Hematopoietic multipotent progenitor cell treated with erythropoietin and hydrocortisone succinate and interleukin-3 and kit ligand, for 17 days (in vitro differentiated cells): ENCODE results near the gene RNF103.
"Not testable (repeated sequence)": the region's sequence is repeated elsewhere in the genome, so short reads cannot be mapped to it uniquely, and the experiment has no call there.

ENCODE experiments used
- DNase-seq: peaks from one replicate; pipeline ENCODE4 v3.0.0-alpha.2; 2015; ENCODE audit warnings: low spot score

RNF103 gene

GRCh38 chr2:86625096-86625495, 1.4 kb upstream of the RNF103 start:
- DNase-seq: no peak

DNA sequence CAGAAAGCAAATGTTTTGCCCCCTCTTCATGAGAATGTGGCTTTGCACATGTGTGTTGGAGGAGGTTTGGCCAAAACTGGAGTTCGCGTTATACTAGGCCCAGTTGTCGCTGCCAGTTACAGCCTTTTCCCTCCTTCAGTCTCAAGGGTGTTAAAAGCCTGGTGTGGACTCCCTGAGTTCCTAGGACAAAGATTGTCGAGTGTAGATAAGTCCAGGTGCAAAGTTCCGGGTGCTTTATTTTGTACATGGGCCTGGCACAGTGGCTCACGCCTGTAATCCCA, 542 bp upstream of the RNF103 start:
- no peak for DNase-seq

GRCh38 chr2:86623043-86623493, 597 bp downstream of the RNF103 start:
- peak; percentile 66 for DNase-seq

GRCh38 chr2:86622519-86623042, 1.1 kb downstream of the RNF103 start:
- DNase-seq: peak; percentile 68

DNA sequence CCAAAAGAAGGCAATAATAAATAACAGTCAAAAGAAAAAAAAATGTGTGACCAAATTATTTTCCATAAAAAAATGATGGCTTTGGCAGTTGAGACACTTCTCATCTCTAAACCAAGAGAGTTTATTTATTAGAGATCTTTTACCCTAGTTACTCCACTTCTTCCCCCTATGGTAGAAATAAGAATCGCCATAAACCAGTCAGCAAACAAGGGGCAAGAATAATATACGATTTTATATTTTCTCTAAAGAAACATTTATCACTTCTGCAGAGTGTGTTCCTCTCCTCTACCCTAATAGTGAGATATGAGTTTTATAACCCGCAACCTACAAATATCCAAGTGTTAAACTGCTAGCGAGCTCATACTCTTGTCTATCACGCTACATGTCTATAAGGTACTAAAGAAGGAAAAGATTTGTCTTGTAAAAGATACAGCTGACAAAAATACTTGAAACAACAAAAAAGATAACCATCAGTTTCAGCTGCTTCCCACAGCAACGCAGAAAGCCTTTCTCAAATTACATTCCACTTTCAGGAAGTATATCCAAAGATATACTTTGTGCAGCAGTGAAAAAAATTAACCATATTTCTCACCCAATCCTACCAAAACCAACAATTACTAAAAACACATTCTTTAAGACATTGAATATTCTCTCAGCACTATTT, 2.3 kb downstream of the RNF103 start:
- peak; percentile 60 for DNase-seq

- no peak for DNase-seq
These were observed 5.9 kb downstream of the RNF103 start for GRCh38 chr2:86617738-86618137.

GRCh38 chr2:86617153-86617552, 6.5 kb downstream of the RNF103 start:
- DNase-seq: no peak

- DNase-seq: no peak
These were observed 7.2 kb downstream of the RNF103 start for GRCh38 chr2:86616502-86616901.

- DNase-seq: no peak
These were observed 8.1 kb downstream of the RNF103 start for GRCh38 chr2:86615596-86615995.

DNA sequence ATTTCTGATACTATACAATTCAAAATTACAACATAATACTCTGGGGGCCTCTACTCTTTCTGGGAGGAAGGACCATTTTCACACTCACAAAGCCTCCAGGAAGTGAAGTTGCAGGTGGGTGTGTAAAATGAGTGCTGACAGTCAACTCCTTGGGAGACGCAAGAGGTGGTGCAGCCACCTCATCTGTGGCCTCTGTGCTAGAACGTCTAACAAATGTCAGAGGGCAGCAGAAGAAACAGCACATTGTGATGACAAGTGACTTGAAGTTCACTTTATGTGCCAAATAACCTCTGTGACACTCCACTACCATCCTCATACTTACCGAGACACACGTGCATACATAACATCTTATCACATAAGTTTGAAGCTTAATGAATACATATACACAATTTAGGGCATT, 10.2 kb downstream of the RNF103 start:
- no peak for DNase-seq

DNA sequence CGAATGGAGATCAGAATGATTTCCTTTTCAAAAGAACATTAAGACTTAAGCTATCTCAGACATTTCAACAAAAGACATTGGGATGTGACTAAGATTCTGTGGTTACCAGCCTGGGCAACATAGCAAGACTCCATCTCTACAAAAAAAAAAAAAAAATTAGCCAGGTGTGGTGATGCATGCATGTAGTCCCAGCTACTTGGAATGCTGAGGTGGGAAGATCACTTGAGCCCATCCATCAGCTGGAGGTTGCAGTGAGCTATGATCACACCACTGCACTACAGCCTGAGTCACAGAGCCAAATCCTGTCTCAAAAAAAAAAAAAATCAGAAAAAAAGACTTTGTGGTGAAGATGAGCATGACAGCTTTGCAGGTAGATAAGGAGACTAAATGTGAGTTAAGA, 12.8 kb downstream of the RNF103 start:
- DNase-seq: no peak

DNA sequence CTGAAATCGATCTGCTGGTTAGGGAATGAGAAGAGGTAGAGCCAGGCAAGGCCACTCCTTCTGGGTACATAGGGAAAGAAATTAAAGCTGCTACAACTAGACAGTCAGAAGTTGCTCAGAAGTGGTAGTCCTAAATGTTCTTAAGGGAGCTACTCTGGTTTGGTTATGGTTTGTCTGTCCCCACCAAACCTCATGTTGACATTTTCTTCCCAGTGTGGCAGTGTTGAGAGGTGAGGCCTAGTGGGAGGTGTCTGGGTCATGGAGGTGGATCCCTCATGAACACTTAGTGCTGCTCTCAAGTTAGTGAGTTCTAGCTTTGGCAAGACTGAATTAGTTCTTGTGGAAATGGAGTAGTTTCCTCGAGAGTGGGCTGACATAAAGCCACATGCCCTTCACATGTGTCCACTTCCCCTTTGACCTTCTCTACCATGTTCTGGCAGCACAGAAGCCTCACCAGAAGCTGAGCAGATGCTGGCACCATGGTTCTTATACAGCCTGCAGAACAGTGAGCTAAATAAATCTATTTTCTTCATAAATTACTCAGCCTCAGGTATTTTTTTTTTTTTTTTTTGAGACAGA, 14.7 kb downstream of the RNF103 start:
- no peak for DNase-seq

GRCh38 chr2:86603905-86604304, 19.8 kb downstream of the RNF103 start:
- DNase-seq: no peak

DNA sequence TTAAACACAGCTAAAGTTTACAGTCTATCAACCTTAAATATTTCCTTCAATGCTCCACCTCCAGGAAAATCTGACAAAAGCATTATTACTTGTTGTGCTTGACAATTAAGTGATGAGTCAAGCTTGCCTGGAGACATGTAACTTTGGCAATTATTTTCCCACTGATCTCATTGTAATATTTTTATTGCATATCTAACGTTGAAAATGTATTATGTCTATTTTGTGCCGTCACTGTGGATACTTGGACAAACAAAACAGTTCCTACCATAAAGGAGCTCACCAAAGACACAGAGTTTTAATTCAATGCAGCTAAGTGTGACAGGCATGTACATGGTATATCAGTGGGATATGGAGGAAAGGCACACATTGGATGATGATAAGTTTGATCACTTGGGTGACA, 24.7 kb downstream of the RNF103 start:
- no peak for DNase-seq

GRCh38 chr2:86596118-86596517, 27.5 kb downstream of the RNF103 start:
- no peak for DNase-seq

GRCh38 chr2:86593266-86593665, 30.4 kb downstream of the RNF103 start:
- no peak for DNase-seq

GRCh38 chr2:86592547-86593230, 31.0 kb downstream of the RNF103 start:
- DNase-seq: no peak

- DNase-seq: not testable (repeated sequence)
These were observed 34.0 kb downstream of the RNF103 start for GRCh38 chr2:86589701-86590100.

DNA sequence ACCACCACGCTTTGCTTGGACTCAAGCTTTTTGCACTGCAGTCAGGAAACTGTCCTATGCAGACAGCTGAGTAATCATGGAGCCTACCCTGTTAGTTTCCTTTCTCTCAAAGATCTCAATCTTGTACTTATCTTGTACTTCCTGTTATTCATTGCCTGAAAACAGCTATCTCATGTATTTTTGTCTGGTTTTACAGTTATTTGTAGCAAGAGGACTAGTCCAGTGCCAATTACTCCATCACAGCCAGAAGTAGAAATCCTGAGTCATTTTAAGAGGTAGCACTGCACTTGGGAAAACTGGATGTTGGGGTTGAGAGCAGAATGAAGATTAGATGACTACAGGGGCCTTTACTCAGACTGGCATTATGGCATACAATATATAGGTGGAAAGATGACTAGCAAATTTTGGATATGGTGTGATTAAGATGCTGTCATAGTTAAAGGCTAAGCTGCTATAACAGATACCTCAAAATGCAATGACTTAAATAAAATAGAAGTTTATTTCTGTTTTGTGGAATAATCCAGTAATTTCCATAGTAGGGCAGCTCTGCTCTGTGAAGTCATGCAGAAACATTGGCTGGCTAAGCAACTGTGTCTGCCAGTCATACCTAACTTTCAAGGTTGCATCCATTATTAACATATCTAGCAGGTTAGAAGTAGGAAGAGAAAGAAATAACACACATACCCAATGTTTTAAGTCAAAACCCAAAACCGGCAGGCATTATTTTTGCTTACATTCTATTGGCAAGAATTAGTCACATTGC, 39.3 kb downstream of the RNF103 start:
- no peak for DNase-seq

DNA sequence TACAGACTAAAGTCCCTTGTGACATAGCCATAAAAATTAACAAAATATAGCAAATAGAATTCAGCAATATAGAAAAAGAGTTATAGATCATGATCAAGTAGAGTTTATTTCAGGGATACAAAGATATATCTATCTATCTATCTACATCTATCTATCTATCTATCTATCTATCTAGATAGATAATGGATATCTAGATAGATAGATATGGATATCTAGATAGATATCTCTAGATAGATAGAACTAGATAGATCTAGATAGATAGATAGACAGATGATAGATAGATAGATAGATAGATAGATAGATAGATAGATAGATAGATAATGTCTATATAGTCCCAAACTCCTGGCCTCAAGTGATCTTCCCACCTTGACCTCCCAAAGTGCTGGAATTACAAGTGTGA, 43.1 kb downstream of the RNF103 start:
- no peak for DNase-seq

- no peak for DNase-seq
These were observed 45.7 kb downstream of the RNF103 start for GRCh38 chr2:86577817-86578456.

- DNase-seq: no peak
These were observed 53.6 kb downstream of the RNF103 start for GRCh38 chr2:86570059-86570458.
